CD4-positive, CD25-positive, alpha-beta regulatory T cell (primary cell): ENCODE results near the gene ADAMTS16. TPM values are rescaled to one million over a fixed set of nuclear protein-coding genes. Genes with fewer than 3 reads are reported as not detected.

ENCODE experiments used
- ATAC-seq, 2 donors: fragments of 150-1000 bp; cut with Tn5 transposase; one replicate each; pipeline ENCODE4 v1.10.0; 2021; ENCODE audit warnings: low read depth in 2 of 2, moderate number of reproducible peaks in 2 of 2, moderate library complexity in 1 of 2
- DNase-seq, 3 donors: peaks; one replicate each; pipeline versions ENCODE4 v3.0.0 to v3.0.0-alpha.2; 2012 to 2022; ENCODE audit warnings: mixed read lengths in 1 of 3
- H3K27ac ChIP-seq: one replicate; pipeline ENCODE4 v1.7.0; 2013; ENCODE audit warnings: mild to moderate bottlenecking, low read length; ENCODE audit not compliant: insufficient read depth, poor library complexity, severe bottlenecking
- H3K27me3 ChIP-seq: one replicate; pipeline ENCODE4 v1.7.0; 2013; ENCODE audit warnings: low read length; ENCODE audit not compliant: control insufficient read depth, insufficient read depth
- H3K36me3 ChIP-seq: one replicate; pipeline ENCODE4 v1.7.0; 2013; ENCODE audit warnings: mild to moderate bottlenecking, low read length, moderate library complexity; ENCODE audit not compliant: control insufficient read depth, insufficient read depth
- H3K4me1 ChIP-seq: 2 replicates; pipeline ENCODE4 v1.7.0; 2013; ENCODE audit warnings: mild to moderate bottlenecking, low read length; ENCODE audit not compliant: insufficient read depth, control insufficient read depth, poor library complexity, severe bottlenecking
- H3K4me3 ChIP-seq: one replicate; pipeline ENCODE4 v1.7.0; 2013; ENCODE audit warnings: low read depth, mild to moderate bottlenecking, low read length, moderate library complexity
- H3K9me3 ChIP-seq, 2 experiments: 1 replicate in 1 of 2; 2 replicates in 1 of 2; pipeline ENCODE4 v1.7.0; 2013; ENCODE audit warnings: low read length in 2 of 2, mild to moderate bottlenecking in 1 of 2, moderate library complexity in 1 of 2; ENCODE audit not compliant: control insufficient read depth in 2 of 2
- H3K27ac Mint-ChIP-seq, 3 donors: one replicate each; pipeline ENCODE4 v1.8.0; 2020 to 2022; ENCODE audit warnings: mild to moderate bottlenecking in 3 of 3, mixed read lengths in 3 of 3, moderate library complexity in 2 of 3
- H3K27me3 Mint-ChIP-seq: one replicate; pipeline ENCODE4 v1.8.0; 2022; ENCODE audit warnings: mild to moderate bottlenecking, mixed read lengths
- H3K36me3 Mint-ChIP-seq: one replicate; pipeline ENCODE4 v1.8.0; 2020; ENCODE audit warnings: mixed read lengths
- H3K4me1 Mint-ChIP-seq, 4 donors: one replicate each; pipeline ENCODE4 v1.8.0; 2020 to 2022; ENCODE audit warnings: mixed read lengths in 4 of 4, mild to moderate bottlenecking in 1 of 4
- H3K4me3 Mint-ChIP-seq, 4 donors: one replicate each; pipeline ENCODE4 v1.8.0; 2020 to 2022; ENCODE audit warnings: mild to moderate bottlenecking in 4 of 4, mixed read lengths in 4 of 4, moderate library complexity in 3 of 4
- H3K9me3 Mint-ChIP-seq, 7 donors: one replicate each; pipeline ENCODE4 v1.8.0; 2020 to 2022; ENCODE audit warnings: mixed read lengths in 7 of 7, mild to moderate bottlenecking in 3 of 7, moderate library complexity in 2 of 7
- polyA plus RNA-seq, 4 donors: library from polyadenylated mRNA; unstranded; fragments of 300-500 nt; fragmentation: Illumina TruSeq; gene quantifications; one replicate each; pipeline ENCODE4 v1.2.3, GENCODE V29; 2021
- total RNA-seq: library from RNA; stranded (reverse); gene quantifications from one replicate; pipeline ENCODE4 v1.2.3, GENCODE V29; 2022

Gene ADAMTS16
- total and polyA plus RNA-seq, 5 donors from 2014 or later = not detected

DNA sequence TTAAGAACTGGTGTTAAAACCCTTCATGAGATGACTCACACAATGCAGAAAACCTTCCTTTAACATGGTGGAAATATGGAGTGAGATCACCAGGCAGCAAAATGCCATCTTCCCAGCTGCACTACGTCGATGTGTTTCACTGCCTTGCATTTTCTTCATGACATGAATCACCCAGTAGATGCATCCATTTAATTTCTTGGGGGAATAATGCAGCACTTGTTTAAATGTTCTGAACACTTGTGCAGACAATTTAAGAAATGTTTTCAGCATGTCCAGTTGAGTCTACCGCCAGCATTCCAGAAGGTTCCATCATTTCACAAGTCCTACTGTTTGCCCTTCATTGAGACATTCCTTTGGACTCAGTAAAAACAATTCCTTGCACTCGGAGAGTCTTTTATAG lies 81.6 kb downstream of the ADAMTS16 start:
- no peaks in the 10 kb centered on the region for H3K4me1 Mint-ChIP-seq
- Histone ChIP-seq H3K27ac (no peak overlapping the region), H3K9me3 (no peaks in the 10 kb centered on the region), H3K36me3 (no peaks in the 10 kb centered on the region), H3K4me3 (no peak overlapping the region), H3K27me3 (no peaks in the 10 kb centered on the region), H3K4me1 (no peaks in the 10 kb centered on the region)
- no peak overlapping the region for H3K27ac Mint-ChIP-seq
- ATAC-seq (no peak), DNase-seq (no peak)
- peaks cover 0 to 3% (median 0%) of the 10 kb centered on the region in 7 donors for H3K9me3 Mint-ChIP-seq
- no peaks in the 10 kb centered on the region for H3K27me3 Mint-ChIP-seq
- H3K36me3 Mint-ChIP-seq = no peaks in the 10 kb centered on the region
- H3K4me3 Mint-ChIP-seq = no peak overlapping the region

GRCh38 chr5:5231576-5231975 lies 91.4 kb downstream of the ADAMTS16 start:
- H3K27me3 Mint-ChIP-seq = peaks cover 7% of the 10 kb centered on the region
- no peak overlapping the region for H3K4me3 ChIP-seq
- H3K4me1 ChIP-seq = no peaks in the 10 kb centered on the region
- H3K4me3 Mint-ChIP-seq = no peak overlapping the region
- H3K27ac ChIP-seq = no peak overlapping the region
- no peaks in the 10 kb centered on the region for H3K9me3 ChIP-seq
- H3K36me3 Mint-ChIP-seq = no peaks in the 10 kb centered on the region
- no peaks in the 10 kb centered on the region for H3K27me3 ChIP-seq
- ATAC-seq (no peak), DNase-seq (no peak)
- no peaks in the 10 kb centered on the region for H3K36me3 ChIP-seq
- peaks cover 0 to 6% (median 1%) of the 10 kb centered on the region in 7 donors for H3K9me3 Mint-ChIP-seq
- H3K4me1 Mint-ChIP-seq = no peaks in the 10 kb centered on the region
- no peak overlapping the region for H3K27ac Mint-ChIP-seq

DNA sequence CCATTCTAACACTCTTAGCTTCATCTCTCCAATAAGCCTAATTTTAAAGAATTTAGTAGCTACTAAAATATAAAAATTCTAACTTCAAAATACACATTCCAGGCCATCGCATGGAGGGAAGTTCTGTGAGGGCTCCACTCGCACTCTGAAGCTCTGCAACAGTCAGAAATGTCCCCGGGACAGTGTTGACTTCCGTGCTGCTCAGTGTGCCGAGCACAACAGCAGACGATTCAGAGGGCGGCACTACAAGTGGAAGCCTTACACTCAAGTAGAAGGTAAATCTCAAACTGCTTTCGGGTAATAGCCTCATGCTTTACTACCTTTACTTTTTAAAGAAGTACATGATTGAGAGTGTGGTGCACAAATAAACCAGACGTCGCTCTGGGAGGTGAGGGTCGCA lies 94.8 kb downstream of the ADAMTS16 start:
- no peak for DNase-seq
- Histone ChIP-seq H3K9me3 (no peaks in the 10 kb centered on the region), H3K4me1 (no peaks in the 10 kb centered on the region), H3K4me3 (no peak overlapping the region), H3K27ac (no peak overlapping the region), H3K27me3 (no peaks in the 10 kb centered on the region), H3K36me3 (no peaks in the 10 kb centered on the region)
- Mint-ChIP-seq H3K27ac (no peak overlapping the region), H3K4me1 (no peaks in the 10 kb centered on the region), H3K9me3 (peaks cover 0 to 4% (median 0%) of the 10 kb centered on the region in 7 donors), H3K4me3 (no peak overlapping the region), H3K27me3 (peaks cover 7% of the 10 kb centered on the region), H3K36me3 (no peaks in the 10 kb centered on the region)
- ATAC-seq = no peak

- Histone ChIP-seq H3K4me1 (no peaks in the 10 kb centered on the region), H3K9me3 (no peaks in the 10 kb centered on the region), H3K27me3 (no peaks in the 10 kb centered on the region), H3K27ac (no peak overlapping the region), H3K4me3 (no peak overlapping the region), H3K36me3 (no peaks in the 10 kb centered on the region)
- peaks cover 0 to 4% (median 0%) of the 10 kb centered on the region in 7 donors for H3K9me3 Mint-ChIP-seq
- no peaks in the 10 kb centered on the region for H3K4me1 Mint-ChIP-seq
- no peaks in the 10 kb centered on the region for H3K36me3 Mint-ChIP-seq
- peaks cover 4% of the 10 kb centered on the region for H3K27me3 Mint-ChIP-seq
- ATAC-seq = no peak
- DNase-seq = no peak
- H3K4me3 Mint-ChIP-seq = peak overlapping the region in 1 of 4 donors; percentile 77
- no peak overlapping the region for H3K27ac Mint-ChIP-seq
Measured at GRCh38 chr5:5235685-5236084, 95.6 kb downstream of the ADAMTS16 start.

- ATAC-seq = no peak
- no peak overlapping the region for H3K4me3 ChIP-seq
- peaks cover 0 to 2% (median 0%) of the 10 kb centered on the region in 7 donors for H3K9me3 Mint-ChIP-seq
Measured at GRCh38 chr5:5239191-5239590, 99.1 kb downstream of the ADAMTS16 start.

DNA sequence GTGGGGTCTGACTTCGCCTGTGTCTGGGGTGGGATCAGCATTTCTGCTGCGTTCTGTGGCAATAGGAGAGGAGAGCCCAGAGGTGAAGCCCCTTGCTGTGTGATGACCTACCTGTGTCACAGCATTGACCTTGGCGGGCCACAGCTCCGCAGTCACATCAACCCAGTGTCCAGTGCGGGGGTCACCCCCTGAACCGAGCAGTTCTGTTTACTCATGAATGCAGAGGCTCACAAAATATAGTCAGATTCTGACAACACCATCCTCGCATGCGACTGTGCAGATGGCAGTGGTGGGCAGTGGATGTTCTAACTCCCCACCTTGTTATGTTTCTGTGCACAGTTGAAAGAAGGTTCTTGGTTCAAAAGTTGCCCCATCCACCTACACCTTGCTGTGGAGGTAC lies 100.1 kb downstream of the ADAMTS16 start:
- no peaks in the 10 kb centered on the region for H3K4me1 ChIP-seq
- no peaks in the 10 kb centered on the region for H3K4me1 Mint-ChIP-seq
- H3K9me3 ChIP-seq = no peaks in the 10 kb centered on the region
- no peak overlapping the region for H3K4me3 ChIP-seq
- H3K27ac ChIP-seq = no peak overlapping the region
- no peak overlapping the region for H3K27ac Mint-ChIP-seq
- H3K36me3 Mint-ChIP-seq = no peaks in the 10 kb centered on the region
- DNase-seq = no peak
- no peaks in the 10 kb centered on the region for H3K27me3 Mint-ChIP-seq
- peaks cover 0 to 2% (median 0%) of the 10 kb centered on the region in 7 donors for H3K9me3 Mint-ChIP-seq
- H3K4me3 Mint-ChIP-seq = no peak overlapping the region
- no peaks in the 10 kb centered on the region for H3K36me3 ChIP-seq
- ATAC-seq = no peak
- H3K27me3 ChIP-seq = no peaks in the 10 kb centered on the region

More at GRCh38 chr5:5239191-5239590, 99.1 kb downstream of the ADAMTS16 start:
- Mint-ChIP-seq H3K27ac (no peak overlapping the region), H3K4me3 (no peak overlapping the region), H3K4me1 (no peaks in the 10 kb centered on the region), H3K27me3 (no peaks in the 10 kb centered on the region), H3K36me3 (no peaks in the 10 kb centered on the region)
- Histone ChIP-seq H3K9me3 (no peaks in the 10 kb centered on the region), H3K4me1 (no peaks in the 10 kb centered on the region), H3K36me3 (no peaks in the 10 kb centered on the region), H3K27me3 (no peaks in the 10 kb centered on the region), H3K27ac (no peak overlapping the region)
- DNase-seq = no peak

- no peak for ATAC-seq
- Histone ChIP-seq H3K9me3 (no peaks in the 10 kb centered on the region), H3K36me3 (no peaks in the 10 kb centered on the region), H3K27me3 (no peaks in the 10 kb centered on the region), H3K27ac (no peak overlapping the region), H3K4me3 (no peak overlapping the region), H3K4me1 (no peaks in the 10 kb centered on the region)
- Mint-ChIP-seq H3K27me3 (peaks cover 4% of the 10 kb centered on the region), H3K27ac (no peak overlapping the region), H3K4me3 (no peak overlapping the region), H3K9me3 (peaks cover 0 to 2% (median 0%) of the 10 kb centered on the region in 7 donors), H3K36me3 (no peaks in the 10 kb centered on the region), H3K4me1 (no peaks in the 10 kb centered on the region)
- no peak for DNase-seq
Measured at GRCh38 chr5:5242056-5242455, 101.9 kb downstream of the ADAMTS16 start.

DNA sequence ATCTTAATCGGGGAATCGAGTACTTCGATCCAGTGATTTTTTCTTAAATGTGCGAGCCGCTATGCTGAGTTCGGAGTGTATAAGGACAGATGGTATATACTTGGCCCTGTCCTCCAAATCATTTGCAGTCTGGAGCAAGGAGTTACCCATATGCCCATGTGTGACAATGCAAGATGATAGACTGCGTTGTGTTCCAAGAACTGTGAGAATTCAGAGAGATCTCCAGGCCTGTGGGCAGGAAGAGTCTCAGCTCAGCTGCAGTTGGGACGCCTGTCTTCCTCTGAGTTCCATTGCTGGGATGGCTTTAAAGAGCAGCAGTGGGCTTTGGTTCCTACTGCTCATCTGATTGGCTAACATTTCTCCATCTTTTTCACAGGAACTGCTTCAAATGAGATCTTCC lies 106.6 kb downstream of the ADAMTS16 start:
- no peaks in the 10 kb centered on the region for H3K4me1 Mint-ChIP-seq
- H3K27me3 Mint-ChIP-seq = peaks cover 4% of the 10 kb centered on the region
- H3K36me3 Mint-ChIP-seq = no peaks in the 10 kb centered on the region
- no peaks in the 10 kb centered on the region for H3K4me1 ChIP-seq
- DNase-seq (no peak), ATAC-seq (no peak)
- H3K27ac ChIP-seq = no peak overlapping the region
- peaks cover 0 to 4% (median 1%) of the 10 kb centered on the region in 7 donors for H3K9me3 Mint-ChIP-seq
- no peak overlapping the region for H3K4me3 ChIP-seq
- no peak overlapping the region for H3K4me3 Mint-ChIP-seq
- H3K27ac Mint-ChIP-seq = no peak overlapping the region
- no peaks in the 10 kb centered on the region for H3K9me3 ChIP-seq
- H3K36me3 ChIP-seq = no peaks in the 10 kb centered on the region
- no peaks in the 10 kb centered on the region for H3K27me3 ChIP-seq
